ENCODE data around the gene SSTR4.

SSTR4 gene

DNA sequence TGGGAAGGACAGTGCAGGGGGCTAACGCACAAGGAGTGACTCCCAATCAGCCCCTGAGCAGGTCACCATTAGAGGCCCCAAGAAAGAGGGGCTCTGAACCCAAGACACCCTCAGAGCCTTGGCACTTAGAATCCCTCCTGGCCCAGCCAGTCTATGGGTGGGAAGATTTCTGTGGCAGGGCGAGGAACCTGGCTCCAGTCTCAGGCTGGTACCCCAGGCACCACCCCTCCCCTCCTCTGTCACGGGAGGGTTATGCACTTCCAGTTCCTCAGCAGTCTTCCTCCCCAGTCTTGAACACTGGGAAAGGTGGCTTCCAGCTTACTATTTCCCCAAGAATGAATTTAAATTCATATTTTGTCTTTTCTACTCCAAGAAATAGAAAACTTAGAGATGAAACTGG, 27.6 kb upstream of the SSTR4 start:
- Histone ChIP-seq H3K4me1 (no peaks in the 10 kb centered on the region), H3K36me3 (replicated peaks) (no peaks in the 10 kb centered on the region), H3K4me3 (no peak overlapping the region), H3K9me3 (no peaks in the 10 kb centered on the region), H3K27me3 (ENCODE audit: low read depth) (no peaks in the 10 kb centered on the region)
- DNase-seq (ENCODE audit: low spot score in 2 of 2) = no peak
- in situ Hi-C loops (cut with MboI; ENCODE audit: low sequenced_read_pairs) = loop anchor here (25.0 kb wide), 1 partner anchor 105 kb away; no protein-coding TSS in a partner anchor

DNA sequence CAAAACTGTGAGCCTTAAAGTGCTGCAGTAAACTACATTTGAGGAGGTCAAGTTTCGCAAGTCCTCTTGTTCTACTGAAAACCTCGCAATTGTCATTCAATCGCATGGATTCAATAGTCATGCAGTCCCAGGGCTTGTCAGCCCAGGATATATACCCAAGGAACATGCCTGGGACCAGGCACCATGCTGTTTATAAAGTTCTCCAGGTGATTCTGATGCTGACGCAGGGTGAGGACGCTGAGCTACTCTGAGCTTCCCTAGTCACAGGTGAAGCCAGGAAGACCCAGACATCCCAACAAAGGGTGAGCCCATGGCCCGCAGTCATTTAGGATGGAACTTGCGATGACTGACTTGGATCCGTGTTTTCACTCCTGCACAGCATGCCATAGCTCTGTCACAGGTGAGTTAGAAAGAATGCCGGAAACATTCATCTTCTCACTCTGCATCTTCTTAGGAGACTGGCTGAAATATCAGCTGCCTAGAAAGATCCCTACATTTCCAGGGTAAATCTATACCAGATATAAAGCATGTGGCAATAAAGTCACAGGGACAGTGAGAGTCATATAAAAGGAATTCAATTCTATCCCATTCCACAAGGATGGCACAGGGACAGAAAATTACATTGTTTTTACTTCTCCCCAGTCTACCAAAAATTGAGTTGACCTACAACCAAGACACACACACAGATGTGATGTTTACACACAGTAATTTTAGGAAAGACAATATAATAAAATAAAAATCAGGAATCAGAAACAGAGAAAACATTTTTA, 27.0 kb upstream of the SSTR4 start:
- Histone ChIP-seq H3K9me3 (no peaks in the 10 kb centered on the region), H3K36me3 (replicated peaks) (no peaks in the 10 kb centered on the region), H3K4me3 (no peak overlapping the region), H3K4me1 (no peaks in the 10 kb centered on the region), H3K27me3 (ENCODE audit: low read depth) (no peaks in the 10 kb centered on the region)
- no peak for DNase-seq (ENCODE audit: low spot score in 2 of 2)
- in situ Hi-C loops (cut with MboI; ENCODE audit: low sequenced_read_pairs) = loop anchor here (25.0 kb wide), 1 partner anchor 104 kb away; no protein-coding TSS in a partner anchor

DNA sequence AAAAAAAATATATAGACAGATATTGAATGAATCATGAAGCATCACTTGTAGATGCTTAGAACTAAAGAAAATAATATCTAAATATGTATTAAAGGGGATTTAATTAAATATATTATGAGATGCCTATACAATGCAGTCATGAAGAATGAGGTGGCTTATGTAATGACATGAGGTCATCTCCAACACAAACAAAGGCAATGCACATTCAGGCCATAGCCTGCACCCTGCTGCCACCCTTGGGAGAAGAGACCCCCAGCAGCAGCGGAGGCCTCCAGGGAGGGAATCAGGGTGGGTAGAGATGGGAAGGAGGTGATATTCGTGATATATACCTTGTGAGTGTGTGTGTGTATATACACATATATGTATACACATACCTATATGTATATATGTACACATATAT, 26.4 kb upstream of the SSTR4 start:
- no peaks in the 10 kb centered on the region for H3K9me3 ChIP-seq
- DNase-seq (ENCODE audit: low spot score in 2 of 2) = no peak
- no peak overlapping the region for H3K4me3 ChIP-seq
- no peaks in the 10 kb centered on the region for H3K27me3 ChIP-seq (ENCODE audit: low read depth)
- H3K4me1 ChIP-seq = no peaks in the 10 kb centered on the region
- no peaks in the 10 kb centered on the region for H3K36me3 ChIP-seq (replicated peaks)
- in situ Hi-C loops (cut with MboI; ENCODE audit: low sequenced_read_pairs) = loop anchor here (25.0 kb wide), 1 partner anchor 104 kb away; no protein-coding TSS in a partner anchor

DNA sequence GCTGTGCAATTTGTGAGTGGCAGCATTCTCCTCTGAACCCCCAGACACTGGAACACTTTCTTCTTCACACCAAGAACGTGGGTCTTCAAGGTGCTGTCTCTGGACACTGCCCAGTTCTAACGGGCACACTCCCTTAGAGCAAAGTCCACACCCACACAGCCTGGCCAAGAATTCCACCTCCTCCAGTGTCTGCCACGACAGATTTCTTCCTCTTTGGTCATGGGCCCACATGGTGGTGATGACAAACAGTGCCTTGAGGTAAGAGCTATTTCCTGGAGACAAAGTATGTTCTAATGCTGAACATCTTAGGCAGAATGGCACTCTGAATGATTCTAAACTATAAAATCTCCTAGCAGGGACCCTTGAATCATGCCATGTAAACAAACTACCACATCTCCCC, 25.5 kb upstream of the SSTR4 start:
- no peaks in the 10 kb centered on the region for H3K27me3 ChIP-seq (ENCODE audit: low read depth)
- no peak overlapping the region for H3K4me3 ChIP-seq
- H3K9me3 ChIP-seq = no peaks in the 10 kb centered on the region
- DNase-seq (ENCODE audit: low spot score in 2 of 2) = no peak
- no peaks in the 10 kb centered on the region for H3K4me1 ChIP-seq
- in situ Hi-C loops (cut with MboI; ENCODE audit: low sequenced_read_pairs) = loop anchor here (25.0 kb wide), 1 partner anchor 103 kb away; no protein-coding TSS in a partner anchor
- no peaks in the 10 kb centered on the region for H3K36me3 ChIP-seq (replicated peaks)

DNA sequence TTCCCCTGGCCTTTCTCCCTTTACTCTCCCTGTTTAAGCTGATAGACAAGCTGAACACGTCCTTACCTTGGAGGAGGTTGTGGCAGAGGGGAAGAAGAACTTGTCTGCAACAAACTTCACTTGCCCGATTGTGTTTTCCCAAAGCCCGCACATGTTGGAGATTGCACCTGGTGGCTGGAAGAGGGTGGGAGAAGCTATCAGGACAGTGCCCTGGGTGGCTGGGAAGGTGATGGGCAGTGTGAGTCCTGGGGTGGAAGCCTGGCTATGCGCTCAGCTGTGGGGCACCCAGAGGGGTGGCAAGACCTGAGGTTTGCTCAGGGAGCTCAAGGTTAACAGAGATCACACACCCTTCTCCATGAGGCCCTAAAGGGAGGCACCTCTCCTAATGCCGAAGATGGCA, 25.0 kb upstream of the SSTR4 start:
- Histone ChIP-seq H3K4me3 (no peak overlapping the region), H3K4me1 (no peaks in the 10 kb centered on the region), H3K27me3 (ENCODE audit: low read depth) (no peaks in the 10 kb centered on the region), H3K9me3 (no peaks in the 10 kb centered on the region), H3K36me3 (replicated peaks) (no peaks in the 10 kb centered on the region)
- DNase-seq (ENCODE audit: low spot score in 2 of 2) = no peak
- in situ Hi-C loops (cut with MboI; ENCODE audit: low sequenced_read_pairs) = loop anchor here (25.0 kb wide), 1 partner anchor 102 kb away; no protein-coding TSS in a partner anchor

DNA sequence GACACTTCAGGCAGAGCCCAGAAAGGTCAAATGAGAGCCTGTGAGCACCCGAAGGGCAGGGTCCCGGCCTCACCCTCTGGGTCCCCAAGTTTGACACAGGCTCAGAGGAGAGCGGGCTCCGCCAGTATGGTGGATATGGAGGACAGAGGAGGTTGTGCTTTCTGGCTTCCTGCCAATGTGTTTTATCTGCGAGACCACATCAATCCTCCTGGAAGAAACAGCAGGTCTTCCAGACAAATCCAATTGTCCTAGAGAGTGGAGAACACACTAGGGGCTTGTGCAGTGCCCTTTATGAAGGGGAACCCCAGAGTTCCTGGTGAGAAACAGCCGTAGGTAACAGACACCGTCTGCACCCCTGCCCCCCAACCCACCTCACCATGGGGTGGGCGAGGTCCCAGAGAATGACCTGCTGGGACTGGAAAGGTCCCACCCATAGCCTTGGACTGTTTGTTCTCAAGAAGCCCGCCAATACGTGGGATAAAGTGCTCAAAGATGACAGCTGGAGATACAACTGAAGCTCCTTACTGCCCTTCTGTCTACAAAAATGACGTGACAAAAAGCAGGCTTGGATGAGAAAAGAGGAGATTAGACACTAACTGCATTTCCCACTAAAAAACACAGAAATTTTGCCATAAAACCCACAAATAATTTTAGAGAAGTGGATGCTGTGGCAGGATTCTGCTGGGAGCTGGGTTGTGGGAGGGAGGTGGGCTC, 23.9 kb upstream of the SSTR4 start:
- in situ Hi-C loops (cut with MboI; ENCODE audit: low sequenced_read_pairs) = loop anchor here (25.0 kb wide), 1 partner anchor 101 kb away; no protein-coding TSS in a partner anchor
- no peaks in the 10 kb centered on the region for H3K36me3 ChIP-seq (replicated peaks)
- H3K9me3 ChIP-seq = no peaks in the 10 kb centered on the region
- no peaks in the 10 kb centered on the region for H3K4me1 ChIP-seq
- no peak overlapping the region for H3K4me3 ChIP-seq
- H3K27me3 ChIP-seq (ENCODE audit: low read depth) = no peaks in the 10 kb centered on the region
- DNase-seq (ENCODE audit: low spot score in 2 of 2) = no peak

DNA sequence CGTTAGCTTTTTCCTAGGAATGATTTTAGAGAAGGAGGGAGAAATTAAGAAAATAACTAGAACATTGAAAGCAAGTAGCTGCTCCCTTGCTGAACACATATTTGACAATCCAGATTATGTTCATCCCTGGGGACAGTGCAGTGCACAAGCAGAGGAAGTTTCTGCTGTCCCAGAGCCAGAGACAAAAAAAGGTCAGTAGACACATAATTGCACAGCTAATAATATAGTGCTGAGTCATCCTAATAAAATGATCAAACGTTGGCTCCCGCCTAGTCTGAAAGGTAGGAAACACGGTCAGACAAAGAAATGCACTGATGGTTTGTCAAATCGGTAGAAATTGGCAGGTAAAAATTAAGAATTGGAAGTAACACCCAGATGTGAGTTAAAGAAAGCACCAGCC, 21.7 kb upstream of the SSTR4 start:
- in situ Hi-C loops (cut with MboI; ENCODE audit: low sequenced_read_pairs) = loop anchor here (25.0 kb wide), 1 partner anchor 99 kb away; no protein-coding TSS in a partner anchor
- Histone ChIP-seq H3K4me3 (no peak overlapping the region), H3K27me3 (ENCODE audit: low read depth) (no peaks in the 10 kb centered on the region), H3K36me3 (replicated peaks) (no peaks in the 10 kb centered on the region), H3K4me1 (no peaks in the 10 kb centered on the region), H3K9me3 (no peaks in the 10 kb centered on the region)
- no peak for DNase-seq (ENCODE audit: low spot score in 2 of 2)

DNA sequence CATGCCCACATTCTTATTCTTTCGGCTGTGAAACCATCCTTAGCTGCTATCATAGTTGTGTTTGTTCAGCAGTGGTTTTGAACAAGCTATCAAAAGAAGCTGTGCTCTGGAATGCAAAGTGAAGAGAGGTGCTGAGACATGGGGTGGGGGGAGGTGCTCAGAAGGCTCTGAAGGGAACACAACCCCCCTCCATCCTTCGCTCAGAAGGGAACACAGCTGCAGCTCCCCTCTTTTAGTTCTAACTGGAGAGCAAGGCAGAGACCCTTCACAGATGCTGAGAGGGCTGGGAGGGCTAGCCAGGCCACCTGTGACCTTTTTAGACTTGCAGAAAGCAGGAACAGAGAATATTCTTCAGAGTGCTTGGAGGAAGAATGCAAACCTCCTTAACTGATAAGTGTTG, 17.6 kb upstream of the SSTR4 start:
- H3K4me3 ChIP-seq = no peak overlapping the region
- no peak for DNase-seq (ENCODE audit: low spot score in 2 of 2)
- H3K36me3 ChIP-seq (replicated peaks) = no peaks in the 10 kb centered on the region
- in situ Hi-C loops (cut with MboI; ENCODE audit: low sequenced_read_pairs) = loop anchor here (25.0 kb wide), 1 partner anchor 95 kb away; no protein-coding TSS in a partner anchor
- no peaks in the 10 kb centered on the region for H3K4me1 ChIP-seq
- no peaks in the 10 kb centered on the region for H3K9me3 ChIP-seq
- H3K27me3 ChIP-seq (ENCODE audit: low read depth) = no peaks in the 10 kb centered on the region

DNA sequence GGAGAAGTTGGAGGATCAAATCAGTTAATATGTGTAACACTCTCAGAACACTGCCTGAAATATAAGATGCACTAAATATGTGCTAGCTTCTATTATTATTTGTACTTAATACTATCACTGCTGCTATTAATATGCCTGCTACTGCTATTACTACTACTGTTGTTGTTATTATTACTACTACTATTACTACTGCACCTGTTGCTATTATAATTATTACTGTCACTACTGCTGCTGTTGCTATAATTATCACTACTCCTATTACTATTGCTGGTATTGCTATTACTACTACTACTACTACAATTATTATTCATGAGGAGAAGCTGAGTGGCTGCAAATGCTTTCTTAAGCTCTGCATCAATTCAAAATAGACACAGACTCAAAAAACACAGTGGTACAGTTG, 16.7 kb upstream of the SSTR4 start:
- Histone ChIP-seq H3K4me3 (no peak overlapping the region), H3K4me1 (no peaks in the 10 kb centered on the region), H3K27me3 (ENCODE audit: low read depth) (no peaks in the 10 kb centered on the region), H3K9me3 (no peaks in the 10 kb centered on the region), H3K36me3 (replicated peaks) (no peaks in the 10 kb centered on the region)
- in situ Hi-C loops (cut with MboI; ENCODE audit: low sequenced_read_pairs) = loop anchor here (25.0 kb wide), 1 partner anchor 94 kb away; no protein-coding TSS in a partner anchor
- DNase-seq (ENCODE audit: low spot score in 2 of 2) = no peak

DNA sequence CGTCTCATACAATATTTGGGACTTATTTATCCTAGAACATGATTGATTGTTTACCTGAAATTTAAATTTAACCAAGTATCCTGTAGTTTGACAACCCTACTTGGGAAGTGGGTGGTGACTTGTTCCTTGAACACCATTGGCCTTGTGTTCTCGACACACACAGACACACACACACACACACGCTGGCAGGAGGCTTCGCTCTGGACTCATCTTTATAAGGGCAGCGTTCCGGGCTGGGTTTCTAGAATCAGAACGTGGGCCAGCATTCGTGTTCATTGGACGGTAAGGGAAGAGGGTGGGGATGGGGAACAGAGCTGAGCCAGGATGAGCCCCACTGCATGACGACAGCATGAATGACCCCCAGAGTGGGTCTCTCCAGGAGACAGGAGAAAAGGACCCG, 16.2 kb upstream of the SSTR4 start:
- Histone ChIP-seq H3K4me3 (no peak overlapping the region), H3K9me3 (no peaks in the 10 kb centered on the region), H3K4me1 (no peaks in the 10 kb centered on the region), H3K27me3 (ENCODE audit: low read depth) (no peaks in the 10 kb centered on the region), H3K36me3 (replicated peaks) (no peaks in the 10 kb centered on the region)
- in situ Hi-C loops (cut with MboI; ENCODE audit: low sequenced_read_pairs) = loop anchor here (25.0 kb wide), 1 partner anchor 93 kb away; no protein-coding TSS in a partner anchor
- no peak for DNase-seq (ENCODE audit: low spot score in 2 of 2)

DNA sequence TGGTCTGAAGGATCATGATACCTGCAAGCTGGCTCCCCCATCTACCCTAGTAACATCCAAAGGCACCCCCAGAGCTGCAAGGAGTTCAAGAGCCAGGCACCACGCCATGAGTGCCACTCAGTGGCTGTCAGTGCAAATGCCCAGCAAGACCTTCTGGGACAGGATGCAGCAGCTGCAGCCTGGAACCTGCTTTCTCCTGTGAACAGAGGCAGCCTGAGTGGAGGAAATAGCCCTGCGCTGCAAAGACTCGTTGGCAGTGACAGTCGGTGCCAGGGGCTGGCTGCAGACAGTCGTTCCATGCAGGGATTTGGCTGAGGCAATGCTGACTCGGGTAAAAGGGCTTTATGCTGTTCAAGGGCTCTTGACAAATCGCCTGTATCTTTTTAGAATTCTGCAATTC, 15.7 kb upstream of the SSTR4 start:
- in situ Hi-C loops (cut with MboI; ENCODE audit: low sequenced_read_pairs) = loop anchor here (25.0 kb wide), 1 partner anchor 93 kb away; no protein-coding TSS in a partner anchor
- Histone ChIP-seq H3K9me3 (no peaks in the 10 kb centered on the region), H3K4me3 (no peak overlapping the region), H3K36me3 (replicated peaks) (no peaks in the 10 kb centered on the region), H3K27me3 (ENCODE audit: low read depth) (no peaks in the 10 kb centered on the region), H3K4me1 (no peaks in the 10 kb centered on the region)
- DNase-seq (ENCODE audit: low spot score in 2 of 2) = no peak

DNA sequence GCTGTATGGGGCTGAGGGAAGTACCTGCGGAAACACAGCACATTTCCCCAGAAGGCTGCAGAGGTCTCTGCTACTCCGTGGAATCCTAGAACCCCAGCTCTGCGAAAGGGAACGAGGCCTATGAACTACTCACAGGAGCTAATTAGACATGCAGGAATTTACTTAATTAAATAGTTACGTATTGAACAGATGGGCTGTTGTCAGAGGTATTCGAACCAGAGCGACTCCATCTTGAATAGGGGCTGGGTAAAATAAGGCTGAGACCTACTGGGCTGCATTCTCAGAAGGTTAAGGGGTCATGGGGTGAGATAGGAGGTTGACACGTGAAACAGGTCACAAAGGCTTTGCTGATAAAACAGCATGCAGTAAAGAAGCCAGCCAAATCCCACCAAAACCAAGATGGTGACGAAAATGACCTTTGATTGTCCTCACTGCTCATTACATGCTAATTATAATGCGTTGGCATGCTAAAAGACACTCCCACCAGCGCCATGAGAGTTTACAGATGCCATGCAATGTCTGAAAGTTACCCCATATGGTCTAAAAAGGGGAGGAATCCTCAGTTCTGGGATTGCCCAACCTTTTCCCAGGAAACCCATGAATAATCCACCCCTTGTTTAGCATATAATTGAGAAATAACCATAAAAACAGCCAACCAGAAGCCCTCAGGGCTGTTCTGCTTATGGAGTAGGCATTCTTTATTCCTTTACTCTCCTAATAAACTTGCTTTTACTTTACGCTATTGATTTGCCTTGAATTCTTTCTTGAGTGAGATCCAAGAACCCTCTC, 14.7 kb upstream of the SSTR4 start:
- DNase-seq (ENCODE audit: low spot score in 2 of 2) = no peak
- in situ Hi-C loops (cut with MboI; ENCODE audit: low sequenced_read_pairs) = loop anchor here (25.0 kb wide), 1 partner anchor 92 kb away; no protein-coding TSS in a partner anchor
- no peaks in the 10 kb centered on the region for H3K4me1 ChIP-seq

DNA sequence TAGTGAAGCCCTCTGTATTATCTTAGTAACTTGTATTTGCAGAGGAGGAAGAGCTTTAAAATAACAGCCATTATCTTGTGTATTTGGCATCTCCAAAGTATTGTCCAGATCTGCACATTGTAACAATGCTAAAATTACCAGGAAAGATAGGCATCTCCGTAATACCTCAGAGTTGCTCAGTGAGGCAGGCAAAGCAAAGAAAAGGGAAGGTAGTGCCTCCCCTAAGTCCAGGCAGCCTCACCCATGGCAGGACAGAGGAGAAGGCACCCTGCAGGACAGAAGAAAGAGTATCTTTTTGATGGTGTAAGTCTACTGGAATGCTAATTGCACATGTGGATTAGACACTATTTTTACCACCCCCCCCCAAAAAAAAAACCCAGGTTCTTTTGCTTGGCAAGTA, 13.6 kb upstream of the SSTR4 start:
- Histone ChIP-seq H3K36me3 (replicated peaks) (no peaks in the 10 kb centered on the region), H3K27me3 (ENCODE audit: low read depth) (no peaks in the 10 kb centered on the region)
- in situ Hi-C loops (cut with MboI; ENCODE audit: low sequenced_read_pairs) = loop anchor here (25.0 kb wide), 1 partner anchor 91 kb away; no protein-coding TSS in a partner anchor

More for the DNA sequence above, 14.7 kb upstream of the SSTR4 start:
- Histone ChIP-seq H3K27me3 (ENCODE audit: low read depth) (no peaks in the 10 kb centered on the region), H3K9me3 (no peaks in the 10 kb centered on the region), H3K4me3 (no peak overlapping the region), H3K36me3 (replicated peaks) (no peaks in the 10 kb centered on the region)

More for the DNA sequence above, 13.6 kb upstream of the SSTR4 start:
- no peak for DNase-seq (ENCODE audit: low spot score in 2 of 2)
- H3K4me3 ChIP-seq = no peak overlapping the region
- no peaks in the 10 kb centered on the region for H3K9me3 ChIP-seq
- no peaks in the 10 kb centered on the region for H3K4me1 ChIP-seq
